ENCODE measurements around the gene HOOK2. TPM values are rescaled to one million over a fixed set of nuclear protein-coding genes. Genes with fewer than 3 reads are reported as not detected.
A peak's percentile ranks its signal among the peaks of the same experiment; 100 is the strongest.

Gene HOOK2
- polyA plus RNA-seq, 1 of the 3 experiments (the other 2 are of a cell fraction), result 33.0 TPM

DNA sequence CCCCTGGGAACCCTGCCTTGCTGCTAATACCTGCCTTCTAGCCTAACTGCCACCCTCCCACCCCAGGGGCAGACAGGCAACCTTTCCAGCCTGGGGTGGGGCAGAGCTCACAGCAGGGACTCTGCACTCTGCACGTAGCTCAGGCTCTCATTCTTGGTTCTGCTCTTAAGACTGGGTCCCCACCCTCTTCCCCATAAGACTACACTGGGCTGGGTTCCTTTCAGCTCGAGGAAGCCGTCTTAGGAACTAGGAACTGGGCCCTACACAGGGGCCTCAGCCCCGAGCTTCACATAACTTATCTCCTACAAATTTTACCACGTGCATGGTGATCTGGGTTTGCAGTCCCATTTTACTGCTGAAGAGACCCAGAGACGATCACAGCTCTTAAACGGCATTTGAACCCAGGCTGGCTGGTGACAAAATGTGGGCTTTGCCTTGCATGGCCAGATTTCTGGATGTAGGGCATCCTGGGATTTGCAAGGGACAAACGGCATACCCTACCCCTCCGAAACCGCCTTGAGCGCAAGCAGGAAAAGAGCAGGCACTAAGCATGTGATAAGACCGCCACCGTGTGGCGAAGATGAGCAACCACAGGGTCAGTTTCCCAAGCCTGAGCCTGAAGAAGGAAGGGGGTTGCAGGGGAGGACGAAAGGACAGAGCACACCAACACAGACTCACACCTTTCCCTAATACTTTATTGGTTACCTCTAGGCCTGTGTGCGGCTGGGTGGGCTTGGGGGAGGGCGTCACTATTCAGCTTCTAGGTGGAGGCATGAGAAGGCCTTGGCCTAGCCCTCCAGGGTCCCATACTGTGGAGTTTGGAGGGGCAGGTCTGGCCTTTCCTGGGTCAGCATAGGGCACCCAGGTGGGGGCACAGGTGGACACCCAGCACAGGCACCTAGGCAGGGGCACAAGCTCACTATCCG lies 21.1 kb upstream of the HOOK2 start:
- H3K27ac ChIP-seq (ENCODE audit: low read depth in 2 of 2, low read length in 1 of 2), result peak overlapping the region in 1 of 2 experiments; percentile 36; a peak in 1 of 4 replicates
- H3K27me3 ChIP-seq (ENCODE audit: insufficient read depth), result no peaks in the 10 kb centered on the region
- H3K4me3 ChIP-seq (ENCODE audit: low read depth in 2 of 2, low read length in 1 of 2), result peak overlapping the region in 1 of 2 experiments; percentile 38; a peak in 1 of 4 replicates
- ChIA-PET POLR2A (interaction anchor here (0.6 to 2.3 kb wide), 3 partner anchors 19 to 35 kb away, joined by 3 to 22 read pairs (median 6); no protein-coding TSS in a partner anchor), CTCF (interaction anchor here (0.6 to 17.1 kb wide), 25 partner anchors 9 to 307 kb away, joined by 3 to 447 read pairs (median 6); partner anchors contain the start of genes DNASE2, GET3, HOOK2 and RNASEH2A)
- peaks cover 26% of the 10 kb centered on the region for H3K79me2 ChIP-seq (ENCODE audit: insufficient read depth)
- peak overlapping the region; percentile 9; the same call in 1 of the 2 replicates for H2AFZ ChIP-seq (ENCODE audit: low read depth)
- H3K4me2 ChIP-seq, result no peak overlapping the region
- peaks cover 9 to 23% of the 10 kb centered on the region in 2 experiments; a peak in 1 of 4 replicates for H3K4me1 ChIP-seq (ENCODE audit: control insufficient read depth in 1 of 2, insufficient read depth in 2 of 2, low read depth in 1 of 2, low read length in 1 of 2)
- H3K36me3 ChIP-seq (replicated peaks in 1 of 2; ENCODE audit: control insufficient read depth in 1 of 2, insufficient read depth in 2 of 2, low read length in 1 of 2), result peaks cover 8 to 10% of the 10 kb centered on the region in 2 experiments
- H4K20me1 ChIP-seq (ENCODE audit: insufficient read depth), result peaks cover 17% of the 10 kb centered on the region
- peaks cover 33% of the 10 kb centered on the region for H3F3A ChIP-seq (replicated peaks; ENCODE audit: insufficient read depth)
- no peaks in the 10 kb centered on the region for H3K9me2 ChIP-seq
- no peak for TF ChIP-seq FOXM1 (IDR thresholded peaks at IDR 0.05; ENCODE audit: low read depth)
- TF ChIP-seq RAD21 (IDR thresholded peaks at IDR 0.05; ENCODE audit: low read length), result peak; percentile 99
- peak; percentile 52; the same call in 1 of the 2 replicates for TF ChIP-seq RCOR1 (IDR thresholded peaks at IDR 0.05; ENCODE audit: low read length)
- TF ChIP-seq POLR2AphosphoS5 (IDR thresholded peaks at IDR 0.05; ENCODE audit: low read depth, low read length), result peak; percentile 44; the same call in 1 of the 2 replicates
- peak; percentile 95 for TF ChIP-seq SMC3 (IDR thresholded peaks at IDR 0.05; ENCODE audit: low read depth, low read length)
- TF ChIP-seq, protein P1, sequence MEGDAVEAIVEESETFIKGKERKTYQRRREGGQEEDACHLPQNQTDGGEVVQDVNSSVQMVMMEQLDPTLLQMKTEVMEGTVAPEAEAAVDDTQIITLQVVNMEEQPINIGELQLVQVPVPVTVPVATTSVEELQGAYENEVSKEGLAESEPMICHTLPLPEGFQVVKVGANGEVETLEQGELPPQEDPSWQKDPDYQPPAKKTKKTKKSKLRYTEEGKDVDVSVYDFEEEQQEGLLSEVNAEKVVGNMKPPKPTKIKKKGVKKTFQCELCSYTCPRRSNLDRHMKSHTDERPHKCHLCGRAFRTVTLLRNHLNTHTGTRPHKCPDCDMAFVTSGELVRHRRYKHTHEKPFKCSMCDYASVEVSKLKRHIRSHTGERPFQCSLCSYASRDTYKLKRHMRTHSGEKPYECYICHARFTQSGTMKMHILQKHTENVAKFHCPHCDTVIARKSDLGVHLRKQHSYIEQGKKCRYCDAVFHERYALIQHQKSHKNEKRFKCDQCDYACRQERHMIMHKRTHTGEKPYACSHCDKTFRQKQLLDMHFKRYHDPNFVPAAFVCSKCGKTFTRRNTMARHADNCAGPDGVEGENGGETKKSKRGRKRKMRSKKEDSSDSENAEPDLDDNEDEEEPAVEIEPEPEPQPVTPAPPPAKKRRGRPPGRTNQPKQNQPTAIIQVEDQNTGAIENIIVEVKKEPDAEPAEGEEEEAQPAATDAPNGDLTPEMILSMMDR (IDR thresholded peaks at IDR 0.05), result peak; percentile 87
- no peak for TF ChIP-seq JUND (IDR thresholded peaks at IDR 0.05)
- peak; percentile 77 for DNase-seq
- WGBS (ENCODE audit: low lambda C conversion rate), result 10% methylated on average over 14 of the region's 18 CpGs
- H3K9me3 ChIP-seq, result no peaks in the 10 kb centered on the region
- H3K9ac ChIP-seq, result no peak overlapping the region

DNA sequence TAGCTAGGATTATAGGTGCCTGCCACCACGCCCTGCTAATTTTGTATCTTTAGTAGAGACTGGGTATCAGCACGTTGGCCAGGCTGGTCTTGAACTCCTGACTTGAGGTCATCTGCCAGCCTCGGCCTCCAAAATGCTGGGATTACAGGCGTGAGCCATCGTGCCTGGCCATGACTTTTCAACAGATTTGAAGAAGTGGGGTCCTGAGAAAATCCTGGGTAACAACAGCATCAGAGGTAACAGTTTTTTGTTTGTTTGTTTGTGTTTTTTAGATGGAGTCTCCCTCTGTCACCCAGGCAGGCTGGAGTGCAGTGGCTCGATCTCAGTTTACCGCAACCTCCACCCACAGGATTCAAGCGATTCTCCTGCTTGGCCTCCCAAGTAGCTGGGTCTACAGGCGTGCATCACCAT lies 19.6 kb upstream of the HOOK2 start:
- Histone ChIP-seq H3K79me2 (ENCODE audit: insufficient read depth) (peaks cover 20% of the 10 kb centered on the region), H3K9ac (no peak overlapping the region), H3K4me3 (ENCODE audit: low read depth in 2 of 2, low read length in 1 of 2) (no peak overlapping the region), H3K27me3 (ENCODE audit: insufficient read depth) (no peaks in the 10 kb centered on the region), H3K27ac (ENCODE audit: low read depth in 2 of 2, low read length in 1 of 2) (peak overlapping the region in 1 of 2 experiments; percentile 86; a peak in 1 of 4 replicates), H4K20me1 (ENCODE audit: insufficient read depth) (peaks cover 17% of the 10 kb centered on the region), H3K9me3 (no peaks in the 10 kb centered on the region), H3F3A (replicated peaks; ENCODE audit: insufficient read depth) (peaks cover 35% of the 10 kb centered on the region), H3K9me2 (no peaks in the 10 kb centered on the region), H3K36me3 (replicated peaks in 1 of 2; ENCODE audit: control insufficient read depth in 1 of 2, insufficient read depth in 2 of 2, low read length in 1 of 2) (peaks cover 5 to 10% of the 10 kb centered on the region in 2 experiments), H2AFZ (ENCODE audit: low read depth) (no peak overlapping the region), H3K4me2 (no peak overlapping the region), H3K4me1 (ENCODE audit: control insufficient read depth in 1 of 2, insufficient read depth in 2 of 2, low read depth in 1 of 2, low read length in 1 of 2) (peaks cover 12 to 25% of the 10 kb centered on the region in 2 experiments; a peak in 3 of 4 replicates)
- DNase-seq, result no peak
- 95% methylated on average over 9 of the region's 9 CpGs for WGBS (ENCODE audit: low lambda C conversion rate)
- POLR2A ChIA-PET, result interaction anchor here (2.3 kb wide), 1 partner anchor 17 kb away, joined by 22 read pairs; no protein-coding TSS in a partner anchor
- CTCF ChIA-PET, result interaction anchor here (1.2 to 17.1 kb wide), 8 partner anchors 8 to 170 kb away, joined by 5 to 447 read pairs (median 16); partner anchors contain the start of genes HOOK2 and TRIR
- TF ChIP-seq, protein P2, sequence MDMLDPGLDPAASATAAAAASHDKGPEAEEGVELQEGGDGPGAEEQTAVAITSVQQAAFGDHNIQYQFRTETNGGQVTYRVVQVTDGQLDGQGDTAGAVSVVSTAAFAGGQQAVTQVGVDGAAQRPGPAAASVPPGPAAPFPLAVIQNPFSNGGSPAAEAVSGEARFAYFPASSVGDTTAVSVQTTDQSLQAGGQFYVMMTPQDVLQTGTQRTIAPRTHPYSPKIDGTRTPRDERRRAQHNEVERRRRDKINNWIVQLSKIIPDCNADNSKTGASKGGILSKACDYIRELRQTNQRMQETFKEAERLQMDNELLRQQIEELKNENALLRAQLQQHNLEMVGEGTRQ (IDR thresholded peaks at IDR 0.05; ENCODE audit: borderline replicate concordance, low read depth, low read length), result no peak
- TF ChIP-seq EZH2phosphoT487 (IDR thresholded peaks at IDR 0.05; ENCODE audit: borderline replicate concordance, low read depth), result no peak
- TF ChIP-seq TCF12 (IDR thresholded peaks at IDR 0.05), result no peak
- TF ChIP-seq, protein P3, sequence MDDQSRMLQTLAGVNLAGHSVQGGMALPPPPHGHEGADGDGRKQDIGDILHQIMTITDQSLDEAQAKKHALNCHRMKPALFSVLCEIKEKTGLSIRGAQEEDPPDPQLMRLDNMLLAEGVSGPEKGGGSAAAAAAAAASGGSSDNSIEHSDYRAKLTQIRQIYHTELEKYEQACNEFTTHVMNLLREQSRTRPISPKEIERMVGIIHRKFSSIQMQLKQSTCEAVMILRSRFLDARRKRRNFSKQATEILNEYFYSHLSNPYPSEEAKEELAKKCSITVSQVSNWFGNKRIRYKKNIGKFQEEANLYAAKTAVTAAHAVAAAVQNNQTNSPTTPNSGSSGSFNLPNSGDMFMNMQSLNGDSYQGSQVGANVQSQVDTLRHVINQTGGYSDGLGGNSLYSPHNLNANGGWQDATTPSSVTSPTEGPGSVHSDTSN (IDR thresholded peaks at IDR 0.05), result no peak
- no peak for TF ChIP-seq GABPA (IDR thresholded peaks at IDR 0.05; ENCODE audit: low read depth)
- no peak for TF ChIP-seq RCOR1 (IDR thresholded peaks at IDR 0.05; ENCODE audit: low read length)
- TF ChIP-seq, protein P4, sequence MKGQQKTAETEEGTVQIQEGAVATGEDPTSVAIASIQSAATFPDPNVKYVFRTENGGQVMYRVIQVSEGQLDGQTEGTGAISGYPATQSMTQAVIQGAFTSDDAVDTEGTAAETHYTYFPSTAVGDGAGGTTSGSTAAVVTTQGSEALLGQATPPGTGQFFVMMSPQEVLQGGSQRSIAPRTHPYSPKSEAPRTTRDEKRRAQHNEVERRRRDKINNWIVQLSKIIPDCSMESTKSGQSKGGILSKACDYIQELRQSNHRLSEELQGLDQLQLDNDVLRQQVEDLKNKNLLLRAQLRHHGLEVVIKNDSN (IDR thresholded peaks at IDR 0.05; ENCODE audit: borderline replicate concordance, low read depth), result no peak
- TF ChIP-seq FOXM1 (IDR thresholded peaks at IDR 0.05; ENCODE audit: low read depth), result no peak
- TF ChIP-seq, protein P1 (IDR thresholded peaks at IDR 0.05), result no peak
- TF ChIP-seq SIN3A (IDR thresholded peaks at IDR 0.05; ENCODE audit: borderline replicate concordance, low read depth, low read length), result no peak

All from SK-N-SH (cell line).